ENCODE measurements around the gene PIP5K1B. TPM values are rescaled to one million over a fixed set of nuclear protein-coding genes. Genes with fewer than 3 reads are reported as not detected.
"Not testable (repeated sequence)": the region's sequence is repeated elsewhere in the genome, so short reads cannot be mapped to it uniquely, and the experiment has no call there.

Gene PIP5K1B, protein sequence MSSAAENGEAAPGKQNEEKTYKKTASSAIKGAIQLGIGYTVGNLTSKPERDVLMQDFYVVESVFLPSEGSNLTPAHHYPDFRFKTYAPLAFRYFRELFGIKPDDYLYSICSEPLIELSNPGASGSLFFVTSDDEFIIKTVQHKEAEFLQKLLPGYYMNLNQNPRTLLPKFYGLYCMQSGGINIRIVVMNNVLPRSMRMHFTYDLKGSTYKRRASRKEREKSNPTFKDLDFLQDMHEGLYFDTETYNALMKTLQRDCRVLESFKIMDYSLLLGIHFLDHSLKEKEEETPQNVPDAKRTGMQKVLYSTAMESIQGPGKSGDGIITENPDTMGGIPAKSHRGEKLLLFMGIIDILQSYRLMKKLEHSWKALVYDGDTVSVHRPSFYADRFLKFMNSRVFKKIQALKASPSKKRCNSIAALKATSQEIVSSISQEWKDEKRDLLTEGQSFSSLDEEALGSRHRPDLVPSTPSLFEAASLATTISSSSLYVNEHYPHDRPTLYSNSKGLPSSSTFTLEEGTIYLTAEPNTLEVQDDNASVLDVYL
- total RNA-seq (2014; rRNA removed; shearing (Covaris generic)) = not detected in 2 replicates

GRCh38 chr9:68704814-68705530 lies at the start of gene PIP5K1B:
Gene PIP5K1B, plus strand, starts transcription at chr9:68705240. Its CDS starts 117,375 bp downstream, at chr9:68822615.
- no peak for DNase-seq (ENCODE audit: low spot score)

DNA sequence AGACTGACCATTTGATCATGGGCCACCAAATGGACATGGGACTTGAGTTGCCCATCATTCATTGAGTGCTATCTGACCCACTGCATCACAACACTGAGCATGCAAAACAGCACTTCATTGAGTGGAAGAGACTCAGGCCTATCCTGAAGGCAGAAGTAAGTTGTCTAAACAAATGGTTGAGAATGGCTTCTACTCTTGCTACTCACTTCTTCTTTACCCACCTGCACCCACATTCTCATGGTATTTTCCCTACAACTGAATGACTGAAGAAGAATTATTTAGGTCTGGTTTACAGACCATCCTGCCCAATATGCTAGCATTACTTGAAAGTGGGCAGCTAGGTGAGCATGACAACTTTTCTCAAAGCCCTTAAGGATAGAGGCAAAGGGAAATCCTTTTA lies 41.0 kb upstream of the PIP5K1B start:
- DNase-seq (ENCODE audit: low spot score) = no peak

GRCh38 chr9:68668127-68668526 lies 36.9 kb upstream of the PIP5K1B start:
- no peak for DNase-seq (ENCODE audit: low spot score)

- DNase-seq (ENCODE audit: low spot score) = no peak
Observed at GRCh38 chr9:68669218-68669617, 35.8 kb upstream of the PIP5K1B start.

- no peak for DNase-seq (ENCODE audit: low spot score)
Observed at GRCh38 chr9:68672215-68672614, 32.8 kb upstream of the PIP5K1B start.

DNA sequence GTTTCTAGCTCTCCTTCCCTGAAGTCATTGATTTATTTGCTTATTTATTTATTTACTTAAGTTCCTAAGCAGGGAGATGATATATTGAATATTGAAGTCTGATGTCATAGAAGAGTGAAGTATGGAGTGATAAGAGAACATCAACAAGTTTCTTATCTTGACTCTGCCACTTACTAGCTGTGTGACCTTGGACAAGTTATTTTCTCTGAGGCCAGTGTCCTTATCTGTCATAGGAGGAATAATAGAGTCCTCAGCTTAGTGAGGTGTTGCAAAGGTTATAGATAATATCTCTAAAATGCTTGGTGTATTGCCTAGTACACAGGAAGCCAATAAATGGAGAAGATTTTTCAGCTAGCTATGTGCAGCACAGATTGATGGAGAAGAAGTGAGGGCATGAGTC lies 32.4 kb upstream of the PIP5K1B start:
- DNase-seq (ENCODE audit: low spot score) = no peak

GRCh38 chr9:68678430-68678829 lies 26.6 kb upstream of the PIP5K1B start:
- no peak for DNase-seq (ENCODE audit: low spot score)

DNA sequence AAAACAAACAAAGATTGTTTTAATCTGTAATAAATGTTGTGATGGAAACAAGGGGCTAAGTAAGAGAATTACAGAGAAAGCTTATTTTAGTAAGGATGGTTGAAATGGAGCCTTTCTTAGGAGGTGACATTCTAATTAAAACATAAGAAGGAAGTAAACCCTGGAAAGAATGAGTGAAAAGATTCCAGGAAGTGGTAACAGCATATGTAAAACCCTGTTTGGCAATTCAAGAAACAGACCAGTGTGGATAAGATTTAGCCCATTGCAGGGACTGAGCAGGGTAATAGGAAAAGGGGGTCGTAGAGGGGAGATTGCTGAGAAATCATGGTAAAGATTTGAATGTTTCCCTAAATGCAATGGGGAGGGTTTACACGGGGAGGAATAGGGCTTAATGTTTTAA lies 21.6 kb upstream of the PIP5K1B start:
- no peak for DNase-seq (ENCODE audit: low spot score)

GRCh38 chr9:68685213-68685612 lies 19.8 kb upstream of the PIP5K1B start:
- DNase-seq (ENCODE audit: low spot score) = no peak

DNA sequence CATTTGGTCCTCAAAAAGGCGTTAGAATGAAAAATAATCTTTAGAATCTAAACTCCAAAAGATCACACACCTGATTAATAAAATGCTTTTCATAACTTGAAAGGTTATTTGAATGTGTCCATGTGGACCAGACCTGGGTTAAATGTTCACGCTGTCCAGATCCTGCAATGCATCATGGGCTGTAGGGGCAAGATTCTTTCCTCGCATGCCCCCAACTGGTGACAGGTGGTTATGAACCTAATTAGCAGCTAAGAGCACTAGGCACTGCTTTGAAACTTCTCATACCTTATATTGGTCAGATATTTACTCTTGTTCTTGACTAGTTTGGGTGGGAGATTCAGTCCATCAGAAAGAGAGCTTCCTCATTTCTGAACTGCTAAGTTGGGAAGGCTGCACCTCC lies 19.3 kb upstream of the PIP5K1B start:
- peak; percentile 11 for DNase-seq (ENCODE audit: low spot score)

DNA sequence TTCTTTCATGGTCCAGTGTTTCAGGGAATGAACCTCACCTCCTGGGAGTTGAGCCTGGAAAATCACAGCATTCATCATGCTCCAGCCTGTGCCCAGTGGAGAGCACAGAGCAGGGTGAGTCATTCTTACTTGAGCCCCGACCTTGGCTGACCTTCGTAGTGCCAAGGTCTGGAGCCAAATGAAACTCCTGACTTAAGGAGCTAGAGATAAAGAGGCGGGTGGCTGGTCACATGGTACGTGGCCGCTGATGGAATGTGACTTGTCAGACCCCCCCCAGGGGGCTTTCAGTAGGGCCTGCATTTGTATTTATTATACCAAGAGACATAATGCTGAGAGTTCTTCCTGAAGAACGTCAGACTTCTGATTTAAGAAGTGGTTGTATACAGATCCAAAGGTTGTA lies 15.0 kb upstream of the PIP5K1B start:
- peak; percentile 29 for DNase-seq (ENCODE audit: low spot score)

DNA sequence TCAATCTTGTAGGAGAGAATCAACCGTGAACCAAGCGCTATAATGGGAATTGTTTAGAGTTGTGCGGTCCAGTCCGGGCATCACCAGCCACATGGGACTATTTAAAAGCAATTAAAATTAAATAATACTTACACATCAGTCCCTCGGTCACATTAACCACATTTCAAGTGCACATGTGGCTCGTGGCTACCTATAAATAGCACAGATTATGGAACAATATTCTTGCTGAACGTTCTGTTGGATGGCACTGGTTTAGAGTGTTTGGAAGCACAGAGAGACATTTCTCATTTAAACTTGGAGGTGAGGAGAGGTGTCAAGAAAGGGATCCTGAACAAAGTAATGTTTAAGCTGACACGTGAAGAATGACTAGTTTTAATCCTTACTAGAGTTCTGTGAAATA lies 12.5 kb upstream of the PIP5K1B start:
- DNase-seq (ENCODE audit: low spot score) = no peak

- no peak for DNase-seq (ENCODE audit: low spot score)
Observed at GRCh38 chr9:68694125-68694524, 10.9 kb upstream of the PIP5K1B start.

GRCh38 chr9:68697851-68698250 lies 7.2 kb upstream of the PIP5K1B start:
- no peak for DNase-seq (ENCODE audit: low spot score)

DNA sequence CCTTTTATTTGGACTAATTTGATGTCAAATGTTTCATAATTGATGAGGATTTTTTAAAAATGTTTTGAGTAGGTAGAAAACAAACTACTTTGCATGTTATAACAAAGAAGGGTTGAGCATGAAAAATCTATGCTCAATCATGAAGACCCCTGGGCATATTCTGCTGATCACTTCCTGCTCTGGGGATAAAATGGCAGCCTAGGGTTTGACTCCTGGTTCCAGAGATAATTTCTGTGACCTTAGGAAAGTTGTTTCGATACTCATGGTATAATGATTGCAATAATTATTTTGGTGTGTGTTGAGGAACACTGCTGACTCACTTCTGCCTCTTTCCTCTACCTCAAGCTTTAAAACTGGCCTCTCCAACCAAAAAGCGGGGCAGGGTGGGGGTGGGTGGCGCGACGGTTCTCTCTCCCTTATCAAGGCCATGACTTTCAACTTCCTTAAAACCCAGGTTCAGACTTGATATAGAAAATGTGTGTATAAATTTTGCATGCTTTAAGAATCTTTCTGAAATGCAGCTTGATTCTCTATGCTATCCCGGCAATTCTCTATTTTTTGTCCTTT lies 6.0 kb upstream of the PIP5K1B start:
- DNase-seq (ENCODE audit: low spot score) = no peak

DNA sequence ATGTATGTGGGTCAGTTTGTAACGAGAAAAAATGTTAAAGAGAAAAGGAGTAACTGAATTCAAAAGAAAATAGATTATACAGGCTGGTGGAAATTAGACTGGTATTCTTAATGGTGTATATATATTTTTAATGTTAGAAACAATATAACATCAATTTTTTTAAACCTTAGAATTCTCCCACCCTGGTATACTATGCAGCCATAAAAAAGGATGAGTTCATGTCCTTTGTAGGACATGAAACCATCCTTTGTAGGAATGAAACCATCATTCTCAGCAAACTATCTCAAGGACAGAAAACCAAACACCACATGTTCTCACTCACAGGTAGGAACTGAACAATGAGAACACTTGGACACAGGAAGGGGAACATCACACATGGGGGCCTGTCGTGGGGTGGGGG lies 5.4 kb upstream of the PIP5K1B start:
- not testable (repeated sequence) for DNase-seq (ENCODE audit: low spot score)

DNA sequence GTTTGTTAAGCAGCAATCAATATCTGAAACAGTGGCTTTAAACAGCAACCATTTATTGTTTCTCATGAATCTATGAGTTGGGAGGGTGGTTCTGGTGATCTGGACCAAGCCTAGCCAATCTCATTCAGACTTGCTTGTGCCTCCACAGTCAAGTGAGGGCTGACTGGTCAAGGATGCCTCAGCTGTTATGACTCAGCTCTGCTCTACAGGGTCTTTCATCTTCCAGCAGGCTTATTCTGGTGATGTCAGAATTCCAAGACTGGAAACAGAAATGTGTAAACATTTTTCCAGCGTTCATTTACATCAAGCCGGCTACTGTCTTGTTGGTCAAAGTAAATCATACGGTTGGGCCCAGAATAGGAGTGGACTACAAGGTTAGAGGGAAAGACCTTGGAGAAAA lies 2.5 kb upstream of the PIP5K1B start:
- no peak for DNase-seq (ENCODE audit: low spot score)

DNA sequence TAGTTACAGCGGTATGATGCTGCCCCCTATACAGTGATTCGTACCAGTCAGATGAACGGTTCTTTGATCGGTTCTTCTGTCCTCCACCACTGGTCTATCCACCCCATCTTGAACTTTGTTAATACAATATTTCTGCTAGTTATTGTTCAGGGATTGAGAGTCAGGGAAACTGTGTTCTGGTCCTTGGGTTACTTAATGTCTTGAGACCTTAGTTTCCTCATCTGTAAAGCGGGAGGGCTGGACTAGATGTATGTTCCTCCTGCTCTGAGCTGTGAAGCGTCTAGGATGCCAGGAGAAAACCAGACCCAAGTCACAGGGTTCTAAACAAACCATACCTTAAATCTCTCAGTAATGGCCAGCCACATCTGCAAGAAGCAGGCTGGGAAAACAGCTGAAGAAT lies 1.4 kb upstream of the PIP5K1B start:
- no peak for DNase-seq (ENCODE audit: low spot score)

GRCh38 chr9:68704498-68704813 lies 584 bp upstream of the PIP5K1B start:
- no peak for DNase-seq (ENCODE audit: low spot score)

DNA sequence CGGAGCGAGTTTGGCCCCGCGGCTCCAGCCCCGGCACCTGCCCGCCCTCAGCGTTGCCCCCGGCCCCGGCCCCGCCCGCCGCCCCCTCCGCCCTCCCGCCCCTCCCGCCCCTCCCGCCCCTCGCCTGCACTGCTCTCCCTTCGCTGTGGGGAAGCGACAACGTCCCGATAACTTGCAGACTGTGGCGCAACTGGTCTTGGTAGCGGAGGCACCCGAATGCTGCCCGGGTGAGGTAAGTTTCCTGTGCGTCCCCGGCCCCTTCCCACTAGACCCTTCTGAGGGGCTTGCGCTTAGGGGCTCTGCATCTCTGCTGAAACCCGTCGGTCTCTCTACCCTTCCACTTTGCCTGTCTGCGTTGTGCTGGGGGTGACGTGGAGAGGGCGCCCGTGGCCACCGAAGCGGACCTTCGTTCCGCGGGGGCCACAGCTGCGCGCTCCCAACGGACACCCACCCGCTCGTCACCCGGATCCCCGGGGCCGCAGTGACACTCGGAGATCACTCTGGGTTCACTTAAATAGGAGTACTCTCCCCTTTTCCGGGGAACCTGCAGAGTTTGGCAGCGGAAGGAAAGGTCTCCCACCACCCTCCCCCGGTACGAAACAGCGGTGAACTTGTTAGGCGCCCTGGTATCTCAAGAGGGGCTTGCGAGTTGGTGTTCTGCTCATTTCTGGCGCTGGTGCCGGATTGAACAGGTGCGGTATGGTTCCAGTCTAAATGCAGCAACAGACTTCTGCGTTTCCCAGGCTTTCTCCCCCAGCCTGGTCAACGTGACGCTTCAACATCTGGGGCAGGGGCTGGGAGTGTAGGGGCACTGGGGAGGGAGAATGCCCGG lies 707 bp downstream of the PIP5K1B start:
- no peak for DNase-seq (ENCODE audit: low spot score)

GRCh38 chr9:68706363-68707201 lies 1.5 kb downstream of the PIP5K1B start:
- no peak for DNase-seq (ENCODE audit: low spot score)
